ENCODE measurements around the gene GDPD5. TPM values are rescaled to one million over a fixed set of nuclear protein-coding genes. Genes with fewer than 3 reads are reported as not detected.

The GDPD5 gene
- polyA plus RNA-seq, 2 of the 4 experiments (the other 2 are of a cell fraction) = 3.9 to 5.9 TPM

DNA sequence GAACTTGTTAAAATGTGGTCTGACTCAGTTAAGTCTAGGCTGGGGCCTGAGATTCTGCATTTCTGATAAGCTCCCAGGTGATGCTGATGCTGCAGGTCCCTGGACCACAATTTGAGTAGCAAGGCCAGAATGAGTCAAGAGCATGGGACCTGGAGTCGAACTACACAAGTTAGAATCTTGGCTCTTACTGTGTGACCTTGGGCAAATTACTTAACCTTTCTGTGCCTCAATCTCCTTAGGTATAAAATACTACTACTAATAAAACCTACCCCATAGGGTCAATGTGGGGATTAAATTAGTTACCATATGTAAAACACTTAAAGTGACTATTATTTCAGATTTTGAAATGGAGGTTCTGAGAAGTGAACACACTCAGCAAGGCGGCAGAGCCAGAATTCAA lies 34.3 kb downstream of the GDPD5 start:
- ATAC-seq (no peak), DNase-seq (ENCODE audit: low read depth in 1 of 2, low spot score in 1 of 2) (no peak), FAIRE-seq (no peak)
- H3K4me2 ChIP-seq = peak overlapping the region; percentile 65; the same call in 2 of the 3 replicates
- peak overlapping the region in 1 of 2 experiments; percentile 70; a peak in 2 of 6 replicates for H3K27ac ChIP-seq
- CTCF ChIA-PET = interaction anchor here (0.6 to 1.8 kb wide), 7 partner anchors 9 to 103 kb away, joined by 3 to 10 read pairs (median 3); partner anchors contain the start of gene GDPD5
- peaks cover 33% of the 10 kb centered on the region for H3K4me1 ChIP-seq
- POLR2A ChIA-PET = no interaction called here
- H3K9me3 ChIP-seq = no peaks in the 10 kb centered on the region
- H3K4me3 ChIP-seq = no peak overlapping the region
- no peak for TF ChIP-seq ZNF302 (CRISPR knock-in tag; IDR thresholded peaks at IDR 0.05)
- no peak for TF ChIP-seq CTCF (IDR thresholded peaks at IDR 0.05)
- TF ChIP-seq EHF (CRISPR knock-in tag; IDR thresholded peaks at IDR 0.05) = no peak
- no peak for TF ChIP-seq RAD21 (conservative IDR thresholded peaks at IDR 0.05 in 1 of 2, IDR thresholded peaks at IDR 0.05 in 1 of 2)
- TF ChIP-seq, protein P1, sequence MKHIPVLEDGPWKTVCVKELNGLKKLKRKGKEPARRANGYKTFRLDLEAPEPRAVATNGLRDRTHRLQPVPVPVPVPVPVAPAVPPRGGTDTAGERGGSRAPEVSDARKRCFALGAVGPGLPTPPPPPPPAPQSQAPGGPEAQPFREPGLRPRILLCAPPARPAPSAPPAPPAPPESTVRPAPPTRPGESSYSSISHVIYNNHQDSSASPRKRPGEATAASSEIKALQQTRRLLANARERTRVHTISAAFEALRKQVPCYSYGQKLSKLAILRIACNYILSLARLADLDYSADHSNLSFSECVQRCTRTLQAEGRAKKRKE (CRISPR knock-in tag; IDR thresholded peaks at IDR 0.05; ENCODE audit: low read depth) = no peak
- TF ChIP-seq, protein P2, sequence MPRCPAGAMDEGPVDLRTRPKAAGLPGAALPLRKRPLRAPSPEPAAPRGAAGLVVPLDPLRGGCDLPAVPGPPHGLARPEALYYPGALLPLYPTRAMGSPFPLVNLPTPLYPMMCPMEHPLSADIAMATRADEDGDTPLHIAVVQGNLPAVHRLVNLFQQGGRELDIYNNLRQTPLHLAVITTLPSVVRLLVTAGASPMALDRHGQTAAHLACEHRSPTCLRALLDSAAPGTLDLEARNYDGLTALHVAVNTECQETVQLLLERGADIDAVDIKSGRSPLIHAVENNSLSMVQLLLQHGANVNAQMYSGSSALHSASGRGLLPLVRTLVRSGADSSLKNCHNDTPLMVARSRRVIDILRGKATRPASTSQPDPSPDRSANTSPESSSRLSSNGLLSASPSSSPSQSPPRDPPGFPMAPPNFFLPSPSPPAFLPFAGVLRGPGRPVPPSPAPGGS (IDR thresholded peaks at IDR 0.05) = no peak
- no peak for TF ChIP-seq FOSL2 (IDR thresholded peaks at IDR 0.05)
- no peak for TF ChIP-seq FOSL2 (CRISPR knock-in tag; IDR thresholded peaks at IDR 0.05)
- no peak for TF ChIP-seq RCOR1 (IDR thresholded peaks at IDR 0.05; ENCODE audit: low read depth, low read length)
- 76% methylated on average over 2 of the region's 2 CpGs for WGBS (ENCODE audit: missing lambda C conversion rate)

- ChIA-PET CTCF (interaction anchor here (0.9 to 1.8 kb wide), 6 partner anchors 9 to 102 kb away, joined by 3 to 5 read pairs (median 3); no protein-coding TSS in a partner anchor), POLR2A (interaction anchor here (0.7 kb wide), 1 partner anchor 997 kb away, joined by 3 read pairs; no protein-coding TSS in a partner anchor)
- TF ChIP-seq RCOR1 (IDR thresholded peaks at IDR 0.05; ENCODE audit: low read depth, low read length) = no peak
- TF ChIP-seq TFCP2L1 (CRISPR knock-in tag; IDR thresholded peaks at IDR 0.05) = no peak
- no peak for TF ChIP-seq MAFK (IDR thresholded peaks at IDR 0.05; ENCODE audit: partially characterized antibody)
- no peak for TF ChIP-seq SREBF2 (IDR thresholded peaks at IDR 0.05)
- no peak for TF ChIP-seq HOXB13 (CRISPR knock-in tag; IDR thresholded peaks at IDR 0.05; ENCODE audit: low read depth)
- no peak for TF ChIP-seq REST (IDR thresholded peaks at IDR 0.05)
- TF ChIP-seq EP300 (IDR thresholded peaks at IDR 0.05) = no peak
- no peak for TF ChIP-seq HOXA7 (CRISPR knock-in tag; IDR thresholded peaks at IDR 0.05)
- TF ChIP-seq, protein P3, sequence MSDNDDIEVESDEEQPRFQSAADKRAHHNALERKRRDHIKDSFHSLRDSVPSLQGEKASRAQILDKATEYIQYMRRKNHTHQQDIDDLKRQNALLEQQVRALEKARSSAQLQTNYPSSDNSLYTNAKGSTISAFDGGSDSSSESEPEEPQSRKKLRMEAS (IDR thresholded peaks at IDR 0.05) = no peak
- TF ChIP-seq FOSB (CRISPR knock-in tag; IDR thresholded peaks at IDR 0.05) = no peak
- no peak for TF ChIP-seq EHMT2 (IDR thresholded peaks at IDR 0.05; ENCODE audit: low read depth)
- TF ChIP-seq, protein P4, sequence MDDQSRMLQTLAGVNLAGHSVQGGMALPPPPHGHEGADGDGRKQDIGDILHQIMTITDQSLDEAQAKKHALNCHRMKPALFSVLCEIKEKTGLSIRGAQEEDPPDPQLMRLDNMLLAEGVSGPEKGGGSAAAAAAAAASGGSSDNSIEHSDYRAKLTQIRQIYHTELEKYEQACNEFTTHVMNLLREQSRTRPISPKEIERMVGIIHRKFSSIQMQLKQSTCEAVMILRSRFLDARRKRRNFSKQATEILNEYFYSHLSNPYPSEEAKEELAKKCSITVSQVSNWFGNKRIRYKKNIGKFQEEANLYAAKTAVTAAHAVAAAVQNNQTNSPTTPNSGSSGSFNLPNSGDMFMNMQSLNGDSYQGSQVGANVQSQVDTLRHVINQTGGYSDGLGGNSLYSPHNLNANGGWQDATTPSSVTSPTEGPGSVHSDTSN (IDR thresholded peaks at IDR 0.05) = no peak
- TF ChIP-seq PHF8 (IDR thresholded peaks at IDR 0.05; ENCODE audit: borderline replicate concordance, low read depth) = no peak
- no peak for TF ChIP-seq MYC (IDR thresholded peaks at IDR 0.05; ENCODE audit: borderline replicate concordance, low read length)
- no peak for TF ChIP-seq ZSCAN20 (CRISPR knock-in tag; IDR thresholded peaks at IDR 0.05)
- TF ChIP-seq RAD21 (conservative IDR thresholded peaks at IDR 0.05 in 1 of 2, IDR thresholded peaks at IDR 0.05 in 1 of 2) = no peak
- TF ChIP-seq CBX2 (IDR thresholded peaks at IDR 0.05; ENCODE audit: borderline replicate concordance, low read depth) = no peak
- no peak for TF ChIP-seq ESRRA (IDR thresholded peaks at IDR 0.05; ENCODE audit: borderline replicate concordance, low read length)
- FAIRE-seq = no peak
- ATAC-seq = peak; percentile 15 to 50; a peak in 3 of 6 replicates
- WGBS (ENCODE audit: missing lambda C conversion rate) = 58% methylated on average over 13 of the region's 13 CpGs
- H3K4me2 ChIP-seq = peak overlapping the region; percentile 65
- peak overlapping the region; percentile 22 to 70; a peak in 4 of 6 replicates for H3K27ac ChIP-seq
- no peak for DNase-seq (ENCODE audit: low read depth in 1 of 2, low spot score in 1 of 2)
- no peaks in the 10 kb centered on the region for H3K9me3 ChIP-seq
- H3K4me1 ChIP-seq = peaks cover 24% of the 10 kb centered on the region
- no peak overlapping the region for H3K4me3 ChIP-seq
Measured at GRCh38 chr11:75490221-75491181, 35.2 kb downstream of the GDPD5 start.
